Right atrium auricular region (tissue), 2 donors: ENCODE measurements around the gene DCHS1. TPM values are rescaled to one million over a fixed set of nuclear protein-coding genes. Genes with fewer than 3 reads are reported as not detected.
A peak's percentile ranks its signal among the peaks of the same experiment; 100 is the strongest.

ENCODE experiments used
- DNase-seq: peaks from one replicate; pipeline ENCODE4 v3.0.0-alpha.2; 2019; ENCODE audit warnings: low spot score
- H3K27ac ChIP-seq, 2 donors: fragments of 200-600 bp; sonication (generic); 1 replicate in 1 of 2; 2 replicates in 1 of 2; pipeline ENCODE4 v1.5.1; 2016 to 2019
- H3K27me3 ChIP-seq, 2 donors: fragments of 200-600 bp; sonication (generic); one replicate each; pipeline versions ENCODE4 v1.5.1 to v1.6.0; 2017 to 2019
- H3K36me3 ChIP-seq: fragments of 200-600 bp; sonication (generic); one replicate; pipeline ENCODE4 v1.5.1; 2016
- H3K4me1 ChIP-seq, 2 donors: fragments of 200-600 bp; sonication (generic); one replicate each; pipeline versions ENCODE4 v1.5.1 to v1.6.0; 2017 to 2019
- H3K4me3 ChIP-seq, 2 donors: fragments of 200-600 bp; sonication (generic); 1 replicate in 1 of 2; 2 replicates in 1 of 2; pipeline ENCODE4 v1.5.1; 2017 to 2019; ENCODE audit warnings: mild to moderate bottlenecking in 1 of 2, moderate library complexity in 1 of 2
- H3K9me3 ChIP-seq, 2 donors: fragments of 200-600 bp; sonication (generic); one replicate each; pipeline ENCODE4 v1.5.1; 2019
- CTCF ChIP-seq, 2 donors: fragments of 200-600 bp; sonication (generic); IDR thresholded peaks; one replicate each; pipeline ENCODE4 v1.5.1; 2019; ENCODE audit warnings: antibody characterized with exemption in 2 of 2
- total RNA-seq, 2 donors: library from RNA; depleted of rRNA; stranded (reverse); fragments of >200 nt; gene quantifications; one replicate each; pipeline ENCODE4 v1.1.0, GENCODE V29; 2016

The DCHS1 gene
- total RNA-seq, 2 donors from 2014 or later = 9.3 to 23.0 TPM

GRCh38 chr11:6654281-6655019 lies 1.2 kb downstream of the DCHS1 start:
- no peak for DNase-seq
- no peaks in the 10 kb centered on the region for H3K36me3 ChIP-seq
- peak overlapping the region in 1 of 2 donors; percentile 55 for H3K4me3 ChIP-seq
- H3K9me3 ChIP-seq = no peaks in the 10 kb centered on the region
- H3K27me3 ChIP-seq = no peaks in the 10 kb centered on the region
- no peak for TF ChIP-seq CTCF (IDR thresholded peaks at IDR 0.05)
- peaks cover 0 to 20% of the 10 kb centered on the region in 2 donors for H3K4me1 ChIP-seq
- peak overlapping the region; percentile 72 to 79 for H3K27ac ChIP-seq

- peaks cover 0 to 22% of the 10 kb centered on the region in 2 donors for H3K4me1 ChIP-seq
- no peak overlapping the region for H3K27ac ChIP-seq
- H3K4me3 ChIP-seq = no peak overlapping the region
- DNase-seq = no peak
- H3K9me3 ChIP-seq = no peaks in the 10 kb centered on the region
- TF ChIP-seq CTCF (IDR thresholded peaks at IDR 0.05) = no peak
- no peaks in the 10 kb centered on the region for H3K36me3 ChIP-seq
- no peaks in the 10 kb centered on the region for H3K27me3 ChIP-seq
These were observed 2.0 kb downstream of the DCHS1 start for GRCh38 chr11:6653656-6654055.

- TF ChIP-seq CTCF (IDR thresholded peaks at IDR 0.05) = no peak
- Histone ChIP-seq H3K4me1 (peaks cover 0 to 26% of the 10 kb centered on the region in 2 donors), H3K36me3 (no peaks in the 10 kb centered on the region), H3K4me3 (no peak overlapping the region), H3K27me3 (no peaks in the 10 kb centered on the region), H3K9me3 (no peaks in the 10 kb centered on the region), H3K27ac (no peak overlapping the region)
- no peak for DNase-seq
These were observed 2.5 kb downstream of the DCHS1 start for GRCh38 chr11:6653097-6653496.

- no peaks in the 10 kb centered on the region for H3K36me3 ChIP-seq
- no peaks in the 10 kb centered on the region for H3K9me3 ChIP-seq
- no peak overlapping the region for H3K27ac ChIP-seq
- no peaks in the 10 kb centered on the region for H3K27me3 ChIP-seq
- H3K4me1 ChIP-seq = peaks cover 0 to 36% of the 10 kb centered on the region in 2 donors
- TF ChIP-seq CTCF (IDR thresholded peaks at IDR 0.05) = no peak
- no peak overlapping the region for H3K4me3 ChIP-seq
- DNase-seq = no peak
These were observed 3.4 kb downstream of the DCHS1 start for GRCh38 chr11:6652182-6652581.

GRCh38 chr11:6650980-6651379 lies 4.6 kb downstream of the DCHS1 start:
- no peak for DNase-seq
- H3K4me1 ChIP-seq = peaks cover 0 to 37% of the 10 kb centered on the region in 2 donors
- no peaks in the 10 kb centered on the region for H3K9me3 ChIP-seq
- no peak for TF ChIP-seq CTCF (IDR thresholded peaks at IDR 0.05)
- no peaks in the 10 kb centered on the region for H3K27me3 ChIP-seq
- H3K27ac ChIP-seq = no peak overlapping the region
- H3K36me3 ChIP-seq = no peaks in the 10 kb centered on the region
- H3K4me3 ChIP-seq = no peak overlapping the region

- H3K27me3 ChIP-seq = no peaks in the 10 kb centered on the region
- H3K4me1 ChIP-seq = peaks cover 0 to 45% of the 10 kb centered on the region in 2 donors
- no peak overlapping the region for H3K27ac ChIP-seq
These were observed 5.5 kb downstream of the DCHS1 start for GRCh38 chr11:6650104-6650503.

More at GRCh38 chr11:6650104-6650503, 5.5 kb downstream of the DCHS1 start:
- no peak overlapping the region for H3K4me3 ChIP-seq
- no peak for DNase-seq
- no peaks in the 10 kb centered on the region for H3K9me3 ChIP-seq
- no peak for TF ChIP-seq CTCF (IDR thresholded peaks at IDR 0.05)
- H3K36me3 ChIP-seq = no peaks in the 10 kb centered on the region
